ENCODE results near the gene UBL5.
"Not testable (repeated sequence)": the region's sequence is repeated elsewhere in the genome, so short reads cannot be mapped to it uniquely, and the experiment has no call there.

Gene UBL5

GRCh38 chr19:9827289-9828238 is at the start of gene UBL5:
UBL5 (plus strand) TSS chr19:9827918; CDS start chr19:9828338, 420 bp downstream.
- DNase-seq, result peak; percentile 76 to 89

GRCh38 chr19:9782338-9782737 is 45.4 kb upstream of the UBL5 start:
- DNase-seq, result no peak

- not testable (repeated sequence) for DNase-seq
Measured at GRCh38 chr19:9784163-9784496, 43.6 kb upstream of the UBL5 start.

- DNase-seq, result peak; percentile 76 to 91
Measured at GRCh38 chr19:9785367-9786331, 42.1 kb upstream of the UBL5 start.

GRCh38 chr19:9786342-9786741 is 41.4 kb upstream of the UBL5 start:
- no peak for DNase-seq

- DNase-seq, result no peak
Measured at GRCh38 chr19:9786819-9787218, 40.9 kb upstream of the UBL5 start.

GRCh38 chr19:9788604-9789003 is 39.1 kb upstream of the UBL5 start:
- DNase-seq, result not testable (repeated sequence)

- DNase-seq, result no peak
Measured at GRCh38 chr19:9789066-9789465, 38.7 kb upstream of the UBL5 start.

GRCh38 chr19:9789579-9789978 is 38.1 kb upstream of the UBL5 start:
- not testable (repeated sequence) for DNase-seq

- not testable (repeated sequence) for DNase-seq
Measured at GRCh38 chr19:9791073-9791367, 36.7 kb upstream of the UBL5 start.

- peak; percentile 45 to 89 for DNase-seq
Measured at GRCh38 chr19:9791552-9792205, 36.0 kb upstream of the UBL5 start.

- DNase-seq, result peak; percentile 45 to 84
Measured at GRCh38 chr19:9792206-9793070, 35.3 kb upstream of the UBL5 start.

- no peak for DNase-seq
Measured at GRCh38 chr19:9793071-9793591, 34.6 kb upstream of the UBL5 start.

GRCh38 chr19:9796113-9796773 is 31.5 kb upstream of the UBL5 start:
- peak; percentile 77 to 93 for DNase-seq

- DNase-seq, result no peak
Measured at GRCh38 chr19:9797871-9798270, 29.8 kb upstream of the UBL5 start.

- DNase-seq, result no peak
Measured at GRCh38 chr19:9799162-9799561, 28.6 kb upstream of the UBL5 start.

GRCh38 chr19:9801976-9802375 is 25.7 kb upstream of the UBL5 start:
- no peak for DNase-seq

GRCh38 chr19:9806803-9807202 is 20.9 kb upstream of the UBL5 start:
- DNase-seq, result no peak

GRCh38 chr19:9808855-9809824 is 18.6 kb upstream of the UBL5 start:
- no peak for DNase-seq

- no peak for DNase-seq
Measured at GRCh38 chr19:9811139-9811538, 16.6 kb upstream of the UBL5 start.
